Effector memory CD4-positive, alpha-beta T cell (primary cell): ENCODE measurements around the gene VAC14.

Experiments used
- DNase-seq, 3 donors: peaks; one replicate each; pipeline ENCODE4 v3.0.0-alpha.2; 2020
- H3K27ac ChIP-seq: 2 replicates; pipeline ENCODE4 v1.7.0; 2013; ENCODE audit warnings: mild to moderate bottlenecking, low read length, moderate library complexity; ENCODE audit not compliant: insufficient read depth, poor library complexity, severe bottlenecking
- H3K27me3 ChIP-seq: replicated peaks from 2 replicates; pipeline ENCODE4 v1.7.0; 2013; ENCODE audit warnings: mild to moderate bottlenecking, low read length; ENCODE audit not compliant: insufficient read depth, control insufficient read depth, poor library complexity, severe bottlenecking
- H3K36me3 ChIP-seq: 2 replicates; pipeline ENCODE4 v1.7.0; 2013; ENCODE audit warnings: mild to moderate bottlenecking, low read length, moderate library complexity; ENCODE audit not compliant: control insufficient read depth, insufficient read depth
- H3K4me1 ChIP-seq: 2 replicates; pipeline ENCODE4 v1.7.0; 2013; ENCODE audit warnings: low read length, mild to moderate bottlenecking; ENCODE audit not compliant: control insufficient read depth, insufficient read depth, poor library complexity, severe bottlenecking
- H3K4me3 ChIP-seq: 2 replicates; pipeline ENCODE4 v1.7.0; 2013; ENCODE audit warnings: low read length, low read depth, mild to moderate bottlenecking; ENCODE audit not compliant: insufficient read depth, poor library complexity, severe bottlenecking
- H3K9me3 ChIP-seq: 2 replicates; pipeline ENCODE4 v1.7.0; 2013; ENCODE audit warnings: mild to moderate bottlenecking, low read length, moderate library complexity; ENCODE audit not compliant: control insufficient read depth

The VAC14 gene

GRCh38 chr16:70803319-70803718, 2.4 kb upstream of the VAC14 start:
- no peaks in the 10 kb centered on the region for H3K36me3 ChIP-seq
- no peak overlapping the region for H3K27ac ChIP-seq
- peaks cover 5% of the 10 kb centered on the region for H3K4me1 ChIP-seq
- H3K27me3 ChIP-seq = peaks cover 3% of the 10 kb centered on the region
- no peaks in the 10 kb centered on the region for H3K9me3 ChIP-seq
- no peak for DNase-seq
- H3K4me3 ChIP-seq = no peak overlapping the region

GRCh38 chr16:70801611-70802010, 653 bp upstream of the VAC14 start:
- no peak for DNase-seq
- Histone ChIP-seq H3K4me3 (peak overlapping the region; percentile 93), H3K27ac (no peak overlapping the region), H3K4me1 (peaks cover 5% of the 10 kb centered on the region), H3K9me3 (no peaks in the 10 kb centered on the region), H3K27me3 (no peaks in the 10 kb centered on the region), H3K36me3 (no peaks in the 10 kb centered on the region)

GRCh38 chr16:70800311-70800710, 647 bp downstream of the VAC14 start:
- Histone ChIP-seq H3K27ac (peak overlapping the region; percentile 79), H3K36me3 (no peaks in the 10 kb centered on the region), H3K4me3 (peak overlapping the region; percentile 93), H3K4me1 (peaks cover 5% of the 10 kb centered on the region), H3K27me3 (no peaks in the 10 kb centered on the region), H3K9me3 (no peaks in the 10 kb centered on the region)
- DNase-seq = no peak

- Histone ChIP-seq H3K4me3 (no peak overlapping the region), H3K27me3 (no peaks in the 10 kb centered on the region), H3K27ac (no peak overlapping the region), H3K4me1 (peaks cover 5% of the 10 kb centered on the region), H3K36me3 (no peaks in the 10 kb centered on the region), H3K9me3 (no peaks in the 10 kb centered on the region)
- DNase-seq = no peak
Observed at GRCh38 chr16:70796301-70796700, 4.7 kb downstream of the VAC14 start.

GRCh38 chr16:70795296-70795912, 5.6 kb downstream of the VAC14 start:
- Histone ChIP-seq H3K27me3 (no peaks in the 10 kb centered on the region), H3K4me3 (no peak overlapping the region), H3K27ac (no peak overlapping the region), H3K36me3 (no peaks in the 10 kb centered on the region), H3K9me3 (no peaks in the 10 kb centered on the region), H3K4me1 (peaks cover 2% of the 10 kb centered on the region)
- DNase-seq = no peak

GRCh38 chr16:70793851-70794502, 7.0 kb downstream of the VAC14 start:
- no peak for DNase-seq
- H3K4me1 ChIP-seq = no peaks in the 10 kb centered on the region
- no peak overlapping the region for H3K4me3 ChIP-seq
- H3K27me3 ChIP-seq = no peaks in the 10 kb centered on the region
- H3K9me3 ChIP-seq = no peaks in the 10 kb centered on the region
- H3K27ac ChIP-seq = no peak overlapping the region
- peaks cover 4% of the 10 kb centered on the region for H3K36me3 ChIP-seq

GRCh38 chr16:70790815-70791214, 10.1 kb downstream of the VAC14 start:
- Histone ChIP-seq H3K36me3 (peaks cover 8% of the 10 kb centered on the region), H3K27ac (no peak overlapping the region), H3K27me3 (no peaks in the 10 kb centered on the region), H3K4me1 (no peaks in the 10 kb centered on the region), H3K9me3 (no peaks in the 10 kb centered on the region), H3K4me3 (no peak overlapping the region)
- no peak for DNase-seq

GRCh38 chr16:70789595-70790447, 11.1 kb downstream of the VAC14 start:
- Histone ChIP-seq H3K4me3 (no peak overlapping the region), H3K27ac (no peak overlapping the region), H3K27me3 (no peaks in the 10 kb centered on the region), H3K4me1 (no peaks in the 10 kb centered on the region), H3K36me3 (peaks cover 18% of the 10 kb centered on the region), H3K9me3 (no peaks in the 10 kb centered on the region)
- DNase-seq = no peak

GRCh38 chr16:70788668-70789594, 12.0 kb downstream of the VAC14 start:
- Histone ChIP-seq H3K36me3 (peaks cover 27% of the 10 kb centered on the region), H3K9me3 (no peaks in the 10 kb centered on the region), H3K27me3 (no peaks in the 10 kb centered on the region), H3K4me1 (no peaks in the 10 kb centered on the region), H3K4me3 (no peak overlapping the region), H3K27ac (no peak overlapping the region)
- no peak for DNase-seq
